Neural cell (in vitro differentiated cells): ENCODE results near the gene CERKL.

Source experiments
- SMC3 ChIP-seq: fragments of 450-650 bp; conservative IDR thresholded peaks from 2 replicates; pipeline ENCODE4 v1.6.1; 2014; ENCODE audit warnings: antibody characterized with exemption, mild to moderate bottlenecking, moderate library complexity; ENCODE audit not compliant: poor library complexity
- TF ChIP-seq, protein P1 (sequence below): fragments of 450-650 bp; IDR thresholded peaks from 2 replicates; pipeline ENCODE4 v1.5.1; 2014; ENCODE audit warnings: antibody characterized with exemption, mild to moderate bottlenecking, moderate library complexity; ENCODE audit not compliant: poor library complexity, severe bottlenecking
- TF ChIP-seq, protein P2 (sequence below): IDR thresholded peaks from 2 replicates; pipeline ENCODE4 v1.6.1; 2012; ENCODE audit warnings: borderline replicate concordance

DNA sequence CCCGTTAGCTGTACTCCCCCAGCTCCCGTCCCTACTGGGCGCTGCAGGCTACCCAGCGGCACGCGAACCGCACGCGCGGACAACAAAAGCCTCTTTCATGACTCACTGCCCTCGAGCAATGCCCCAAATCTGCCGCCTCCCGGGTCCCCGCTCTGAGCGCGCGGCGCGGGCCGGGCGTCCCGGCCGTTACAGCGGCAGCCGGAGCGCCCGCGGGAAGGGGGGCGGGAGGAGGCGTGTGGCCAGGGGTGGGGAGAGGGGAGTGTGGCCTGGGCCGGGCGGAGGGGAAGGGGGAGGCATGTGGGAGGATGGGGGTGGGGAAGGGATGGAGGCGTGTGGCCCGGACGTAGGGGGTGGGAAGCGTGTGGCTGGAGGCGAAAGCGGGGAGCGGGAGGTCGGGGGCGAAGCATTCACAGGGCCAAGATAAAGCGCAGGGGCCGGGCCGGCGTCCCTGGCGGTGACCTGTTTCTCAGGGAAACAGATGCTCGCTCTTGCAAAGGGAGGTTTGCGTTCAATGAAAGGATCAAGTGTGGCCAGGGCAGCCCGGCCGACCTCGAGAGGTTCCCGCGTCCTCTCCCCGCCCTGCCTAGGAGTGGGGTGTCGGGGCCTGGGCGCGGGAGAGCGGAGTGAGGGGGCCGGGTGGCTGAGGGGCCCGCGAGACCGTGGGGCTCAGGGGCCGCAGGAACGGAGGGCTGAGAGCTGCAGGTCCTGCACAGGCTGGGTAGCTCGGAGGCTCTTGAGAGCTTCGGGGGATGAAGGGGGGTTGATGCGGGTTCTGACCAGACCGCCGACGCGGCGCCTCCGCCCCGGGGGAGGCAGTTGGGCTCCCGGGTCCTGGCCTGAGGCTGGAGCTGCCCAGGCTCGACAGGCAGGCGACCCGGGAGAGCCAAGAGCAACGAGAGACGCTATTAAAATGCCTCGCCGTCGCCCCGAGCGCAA lies 26.9 kb upstream of the CERKL start:
- TF ChIP-seq, protein P1, sequence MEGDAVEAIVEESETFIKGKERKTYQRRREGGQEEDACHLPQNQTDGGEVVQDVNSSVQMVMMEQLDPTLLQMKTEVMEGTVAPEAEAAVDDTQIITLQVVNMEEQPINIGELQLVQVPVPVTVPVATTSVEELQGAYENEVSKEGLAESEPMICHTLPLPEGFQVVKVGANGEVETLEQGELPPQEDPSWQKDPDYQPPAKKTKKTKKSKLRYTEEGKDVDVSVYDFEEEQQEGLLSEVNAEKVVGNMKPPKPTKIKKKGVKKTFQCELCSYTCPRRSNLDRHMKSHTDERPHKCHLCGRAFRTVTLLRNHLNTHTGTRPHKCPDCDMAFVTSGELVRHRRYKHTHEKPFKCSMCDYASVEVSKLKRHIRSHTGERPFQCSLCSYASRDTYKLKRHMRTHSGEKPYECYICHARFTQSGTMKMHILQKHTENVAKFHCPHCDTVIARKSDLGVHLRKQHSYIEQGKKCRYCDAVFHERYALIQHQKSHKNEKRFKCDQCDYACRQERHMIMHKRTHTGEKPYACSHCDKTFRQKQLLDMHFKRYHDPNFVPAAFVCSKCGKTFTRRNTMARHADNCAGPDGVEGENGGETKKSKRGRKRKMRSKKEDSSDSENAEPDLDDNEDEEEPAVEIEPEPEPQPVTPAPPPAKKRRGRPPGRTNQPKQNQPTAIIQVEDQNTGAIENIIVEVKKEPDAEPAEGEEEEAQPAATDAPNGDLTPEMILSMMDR, result no peak
- TF ChIP-seq, protein P2, sequence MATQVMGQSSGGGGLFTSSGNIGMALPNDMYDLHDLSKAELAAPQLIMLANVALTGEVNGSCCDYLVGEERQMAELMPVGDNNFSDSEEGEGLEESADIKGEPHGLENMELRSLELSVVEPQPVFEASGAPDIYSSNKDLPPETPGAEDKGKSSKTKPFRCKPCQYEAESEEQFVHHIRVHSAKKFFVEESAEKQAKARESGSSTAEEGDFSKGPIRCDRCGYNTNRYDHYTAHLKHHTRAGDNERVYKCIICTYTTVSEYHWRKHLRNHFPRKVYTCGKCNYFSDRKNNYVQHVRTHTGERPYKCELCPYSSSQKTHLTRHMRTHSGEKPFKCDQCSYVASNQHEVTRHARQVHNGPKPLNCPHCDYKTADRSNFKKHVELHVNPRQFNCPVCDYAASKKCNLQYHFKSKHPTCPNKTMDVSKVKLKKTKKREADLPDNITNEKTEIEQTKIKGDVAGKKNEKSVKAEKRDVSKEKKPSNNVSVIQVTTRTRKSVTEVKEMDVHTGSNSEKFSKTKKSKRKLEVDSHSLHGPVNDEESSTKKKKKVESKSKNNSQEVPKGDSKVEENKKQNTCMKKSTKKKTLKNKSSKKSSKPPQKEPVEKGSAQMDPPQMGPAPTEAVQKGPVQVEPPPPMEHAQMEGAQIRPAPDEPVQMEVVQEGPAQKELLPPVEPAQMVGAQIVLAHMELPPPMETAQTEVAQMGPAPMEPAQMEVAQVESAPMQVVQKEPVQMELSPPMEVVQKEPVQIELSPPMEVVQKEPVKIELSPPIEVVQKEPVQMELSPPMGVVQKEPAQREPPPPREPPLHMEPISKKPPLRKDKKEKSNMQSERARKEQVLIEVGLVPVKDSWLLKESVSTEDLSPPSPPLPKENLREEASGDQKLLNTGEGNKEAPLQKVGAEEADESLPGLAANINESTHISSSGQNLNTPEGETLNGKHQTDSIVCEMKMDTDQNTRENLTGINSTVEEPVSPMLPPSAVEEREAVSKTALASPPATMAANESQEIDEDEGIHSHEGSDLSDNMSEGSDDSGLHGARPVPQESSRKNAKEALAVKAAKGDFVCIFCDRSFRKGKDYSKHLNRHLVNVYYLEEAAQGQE, result no peak
- TF ChIP-seq SMC3, result no peak
